Measurements from ENCODE around the gene ZNF500.
"Not testable (repeated sequence)": the region's sequence is repeated elsewhere in the genome, so short reads cannot be mapped to it uniquely, and the experiment has no call there.

ZNF500 gene

DNA sequence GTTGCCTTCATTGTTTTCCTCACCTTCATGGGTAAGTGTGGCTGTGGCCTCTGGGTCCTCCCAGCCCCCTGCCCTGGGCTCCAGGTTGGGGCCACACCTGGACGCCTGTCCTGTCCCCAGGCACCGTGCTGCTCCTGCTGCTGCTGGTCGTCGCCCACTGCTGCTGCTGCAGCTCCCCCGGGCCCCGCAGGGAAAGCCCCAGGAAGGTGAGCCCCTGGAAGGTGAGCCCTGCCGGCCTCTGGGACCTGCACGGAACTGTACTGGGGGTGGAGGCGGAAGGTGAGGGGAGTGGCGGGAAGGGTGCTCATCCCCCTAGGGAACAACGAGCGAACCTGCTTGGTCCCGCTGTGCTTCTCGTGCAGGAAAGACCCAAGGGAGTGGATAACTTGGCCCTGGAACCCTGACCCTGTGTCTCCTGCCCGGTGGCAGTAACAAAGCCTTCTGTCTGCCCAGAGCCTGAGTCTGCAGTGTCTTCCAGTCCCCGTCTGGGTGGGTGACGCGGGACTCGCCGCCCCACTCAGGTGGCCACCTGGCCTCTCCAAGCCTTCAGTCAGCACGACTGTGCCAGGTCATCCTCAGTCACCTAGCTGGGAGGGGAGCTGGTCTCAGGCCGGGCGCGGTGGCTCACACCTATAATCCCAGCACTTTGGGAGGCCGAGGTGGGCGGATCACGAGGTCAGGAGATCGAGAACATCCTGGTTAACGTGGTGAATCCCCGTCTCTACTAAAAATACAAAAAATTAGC, 29.0 kb upstream of the ZNF500 start:
- DNase-seq: peak in 1 of 3 experiments; percentile 46

DNA sequence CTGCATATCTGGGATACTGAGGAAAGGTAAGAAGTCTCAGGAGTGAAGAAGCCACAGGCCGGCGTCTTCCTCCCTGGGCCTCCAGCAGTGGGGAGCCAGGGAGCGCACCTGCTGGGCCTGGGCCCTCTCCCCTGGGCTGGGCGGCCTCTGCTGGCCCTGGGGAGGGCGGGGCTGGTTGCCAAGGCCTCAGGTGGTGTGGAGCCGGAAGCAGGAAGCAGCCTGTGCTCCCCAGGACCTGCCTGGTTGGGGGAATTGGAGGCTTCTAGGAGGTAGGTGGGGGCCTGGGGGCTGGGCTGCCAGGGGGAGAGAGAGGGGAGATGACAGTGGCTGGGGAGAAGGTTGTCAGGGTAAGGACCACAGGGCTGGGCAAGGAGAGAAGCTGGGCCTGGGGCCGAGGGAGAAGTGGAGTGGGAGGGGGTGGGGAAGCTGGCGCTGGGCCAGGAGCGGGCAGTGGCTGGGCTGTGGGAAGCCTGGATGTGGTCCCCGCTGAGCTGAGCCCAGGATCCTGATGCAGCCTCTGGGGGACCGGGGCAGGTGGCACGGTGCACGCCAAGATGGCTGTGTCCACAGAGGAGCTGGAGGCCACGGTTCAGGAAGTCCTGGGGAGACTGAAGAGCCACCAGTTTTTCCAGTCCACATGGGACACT, 28.3 kb upstream of the ZNF500 start, which contains the start of gene SMIM22:
Gene SMIM22, plus strand, starts transcription at position 189 of the 647 bp plus-strand sequence. Its CDS starts 366 bp downstream, at position 555.
- DNase-seq: peak; percentile 39 to 93 (median 91)

DNA sequence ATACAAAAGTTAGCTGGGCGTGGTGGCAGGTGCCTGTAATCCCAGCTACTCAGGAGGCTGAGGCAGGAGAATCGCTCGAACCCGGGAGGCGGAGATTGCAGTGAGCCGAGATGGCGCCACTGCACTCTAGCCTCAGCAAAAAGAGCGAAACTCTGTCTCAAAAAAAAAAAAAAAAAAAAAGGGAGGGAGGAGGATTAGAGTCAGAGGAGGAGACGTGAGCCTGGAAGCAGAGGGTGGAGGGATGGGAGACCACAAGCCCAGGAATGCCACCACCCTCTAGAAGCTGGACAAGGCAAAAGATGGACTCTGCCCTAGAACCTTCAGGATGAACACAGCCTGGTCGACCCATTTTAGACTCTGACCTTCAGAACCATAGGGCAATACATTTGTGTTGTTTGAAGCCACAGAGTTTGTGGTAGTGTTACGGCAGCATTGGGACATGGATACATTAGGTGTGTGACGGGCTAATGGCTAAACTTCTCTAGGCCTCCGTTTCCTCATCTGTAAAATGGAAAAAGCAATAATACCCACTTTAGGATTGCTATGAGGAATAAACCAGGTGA, 26.1 kb upstream of the ZNF500 start:
- no peak for DNase-seq

DNA sequence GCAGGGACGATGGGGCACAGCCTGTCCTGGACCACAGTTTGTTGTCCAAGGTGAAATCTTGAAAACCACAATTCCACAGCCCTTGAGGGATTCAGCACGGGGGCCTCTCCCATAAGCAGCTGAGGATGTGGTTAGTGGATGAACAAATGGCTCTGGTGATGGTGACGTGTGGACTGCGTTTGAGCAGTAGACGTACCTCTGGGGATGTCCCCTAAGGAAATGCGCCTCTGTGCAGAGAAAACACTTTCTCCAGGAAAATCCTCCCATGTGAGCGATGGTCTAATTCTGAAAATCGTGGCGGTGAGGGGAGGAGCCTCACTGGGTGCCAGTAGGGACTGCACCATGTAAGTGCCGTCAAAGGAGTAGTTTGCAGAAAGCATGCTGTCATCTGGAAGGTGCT, 23.9 kb upstream of the ZNF500 start:
- no peak for DNase-seq

DNA sequence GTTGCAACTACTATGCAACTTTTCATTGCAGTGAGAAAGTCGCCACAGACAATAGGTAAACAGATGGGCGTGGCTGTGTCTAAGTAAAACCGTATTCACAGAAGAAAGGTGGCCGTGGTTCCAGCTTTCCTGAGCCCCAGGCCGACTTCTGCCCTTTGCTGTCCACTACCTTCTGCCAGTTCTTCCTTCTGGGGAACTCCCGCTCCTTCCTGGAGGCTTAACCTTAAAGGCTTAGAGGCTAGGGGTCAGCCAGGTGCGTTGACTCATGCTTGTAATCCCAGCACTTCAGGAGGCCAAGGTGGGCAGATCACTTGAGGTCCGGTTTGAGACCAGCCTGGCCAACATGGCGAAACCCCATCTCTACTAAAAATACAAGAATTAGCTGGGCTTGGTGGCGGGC, 23.3 kb upstream of the ZNF500 start:
- DNase-seq: no peak

DNA sequence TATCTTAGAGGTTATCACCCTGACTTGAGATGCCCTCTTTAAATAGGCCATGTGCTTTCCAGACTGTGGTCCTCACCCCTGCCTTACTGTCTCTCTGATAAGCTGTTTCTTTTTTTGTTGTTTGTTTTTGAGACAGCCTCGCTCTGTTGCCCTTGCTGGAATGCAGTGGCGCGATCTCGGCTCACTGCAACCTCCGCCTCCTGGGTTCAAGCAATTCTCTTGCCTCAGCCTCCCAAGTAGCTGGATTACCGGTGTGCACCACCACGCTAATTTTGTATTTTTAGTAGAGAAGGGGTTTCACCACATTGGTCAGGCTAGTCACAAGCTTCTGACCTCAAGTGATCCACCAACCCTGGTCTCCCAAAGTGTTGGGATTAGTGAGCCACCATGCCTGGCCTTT, 21.9 kb upstream of the ZNF500 start:
- DNase-seq: no peak

DNA sequence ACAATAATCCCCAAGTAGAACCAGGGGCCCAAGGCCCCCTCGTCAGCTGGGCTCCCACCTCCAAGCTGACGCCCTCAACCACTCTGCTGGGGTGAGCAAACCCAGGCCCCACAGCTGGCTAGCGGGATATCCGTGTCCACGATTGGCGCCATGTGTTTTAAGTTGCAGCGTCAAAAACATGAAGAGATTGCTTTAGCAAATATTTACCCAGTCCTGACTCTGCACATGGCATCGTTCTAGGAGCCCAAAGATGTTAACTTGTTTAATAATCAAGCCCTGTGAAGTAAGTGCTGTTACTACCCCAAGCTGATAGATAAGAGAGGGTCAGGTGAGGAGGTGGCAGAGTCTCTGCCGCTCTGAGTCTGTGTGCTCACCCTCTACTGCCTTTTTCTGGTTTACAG, 21.5 kb upstream of the ZNF500 start:
- DNase-seq: peak in 1 of 3 experiments; percentile 70

DNA sequence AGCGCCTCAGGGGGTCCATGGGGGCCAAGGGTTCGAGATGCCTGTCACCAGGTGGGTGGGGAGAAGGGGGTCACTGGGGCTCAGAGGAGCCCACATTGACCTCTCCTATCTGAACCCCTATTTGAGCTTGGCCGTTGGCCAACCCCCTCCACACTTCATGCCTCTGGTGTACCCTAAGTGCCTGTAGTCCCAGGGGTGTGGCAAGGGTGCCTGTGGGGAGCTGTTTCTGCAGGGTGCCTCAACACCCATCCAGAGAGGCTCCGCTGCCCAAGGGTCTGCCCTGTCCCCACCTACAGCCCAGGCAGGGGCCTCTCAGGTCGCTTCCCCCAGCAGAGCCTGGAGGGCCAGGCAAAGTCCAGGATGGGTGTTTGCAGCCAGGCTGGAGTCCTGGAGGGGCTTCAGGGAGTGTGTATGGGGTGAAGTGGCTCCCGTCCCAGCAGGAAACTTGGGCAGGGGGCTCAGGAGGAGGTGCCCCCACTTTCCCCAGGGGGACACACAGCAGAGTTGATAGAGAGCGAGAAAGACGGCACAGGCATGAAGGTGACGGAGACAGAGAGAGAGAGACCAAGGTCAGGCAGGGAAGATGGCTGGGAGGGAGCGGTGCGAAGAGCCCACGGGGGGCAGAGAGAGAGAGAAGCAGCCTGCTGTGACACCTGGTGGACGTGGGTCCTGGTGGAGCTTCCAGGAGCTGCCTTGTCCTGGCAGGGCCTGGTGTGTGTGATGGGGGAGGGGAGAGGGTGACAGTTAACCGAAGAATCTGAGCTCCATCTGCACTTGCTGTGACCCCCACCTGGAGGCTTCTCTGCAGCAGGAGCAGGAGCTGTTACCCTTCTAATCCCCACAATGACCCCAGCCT, 20.9 kb upstream of the ZNF500 start, which contains the start of gene SEPTIN12:
Gene SEPTIN12, minus strand, starts transcription at position 719 of the 856 bp plus-strand sequence. Its CDS starts 700 bp downstream, at position 19.
- peak in 2 of 3 experiments; percentile 37 to 70 for DNase-seq

DNA sequence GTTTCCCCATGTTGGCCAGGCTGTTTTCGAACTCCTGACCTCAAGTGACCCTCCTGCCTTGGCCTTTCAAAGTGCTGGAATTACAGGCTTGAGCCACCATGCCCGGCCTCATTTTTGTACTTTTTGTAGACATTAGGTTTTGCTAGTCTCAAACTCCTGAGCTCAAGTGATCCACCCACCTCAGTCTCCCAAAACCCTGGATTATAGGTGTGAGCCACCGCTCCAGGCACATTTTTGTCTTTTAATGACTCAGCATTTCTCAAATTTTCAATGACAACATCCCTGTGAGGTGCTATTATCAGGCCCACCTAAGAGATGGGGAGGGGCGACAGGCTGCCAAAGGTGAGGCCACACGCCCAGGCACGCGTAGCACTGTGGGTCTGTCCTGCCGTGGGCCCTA, 20.1 kb upstream of the ZNF500 start:
- no peak for DNase-seq

DNA sequence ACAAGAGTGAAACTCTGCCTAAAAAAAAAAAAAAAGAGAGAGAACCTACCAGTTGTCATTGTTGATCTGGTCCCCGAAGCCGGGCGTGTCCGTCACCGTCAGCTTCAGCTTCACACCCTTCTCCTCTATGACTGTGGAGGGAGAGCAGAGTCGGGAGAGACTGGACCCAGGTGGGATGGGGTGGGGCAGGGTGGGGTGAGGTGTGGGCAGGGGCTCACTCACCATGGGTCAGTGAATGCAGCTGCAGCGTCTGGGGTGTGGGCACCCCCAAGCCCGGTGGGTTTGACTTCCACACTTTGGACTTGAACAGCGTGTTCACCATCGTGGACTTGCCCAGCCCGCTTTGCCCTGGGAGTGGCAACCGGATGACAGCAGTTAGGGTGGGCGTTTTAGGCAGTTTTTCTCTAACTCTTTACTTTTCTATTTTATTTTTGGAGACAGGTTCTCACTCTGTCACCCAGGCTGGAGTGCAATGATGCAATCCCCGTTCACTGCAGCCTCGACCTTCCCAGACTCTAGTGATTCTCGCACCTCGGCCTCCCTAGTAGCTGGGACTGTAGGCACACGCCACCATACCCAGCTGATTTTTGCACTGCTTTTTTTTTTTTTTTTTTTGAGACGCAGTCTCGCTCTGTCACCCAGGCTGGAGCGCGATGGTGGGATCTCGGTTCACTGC, 18.9 kb upstream of the ZNF500 start:
- no peak for DNase-seq

DNA sequence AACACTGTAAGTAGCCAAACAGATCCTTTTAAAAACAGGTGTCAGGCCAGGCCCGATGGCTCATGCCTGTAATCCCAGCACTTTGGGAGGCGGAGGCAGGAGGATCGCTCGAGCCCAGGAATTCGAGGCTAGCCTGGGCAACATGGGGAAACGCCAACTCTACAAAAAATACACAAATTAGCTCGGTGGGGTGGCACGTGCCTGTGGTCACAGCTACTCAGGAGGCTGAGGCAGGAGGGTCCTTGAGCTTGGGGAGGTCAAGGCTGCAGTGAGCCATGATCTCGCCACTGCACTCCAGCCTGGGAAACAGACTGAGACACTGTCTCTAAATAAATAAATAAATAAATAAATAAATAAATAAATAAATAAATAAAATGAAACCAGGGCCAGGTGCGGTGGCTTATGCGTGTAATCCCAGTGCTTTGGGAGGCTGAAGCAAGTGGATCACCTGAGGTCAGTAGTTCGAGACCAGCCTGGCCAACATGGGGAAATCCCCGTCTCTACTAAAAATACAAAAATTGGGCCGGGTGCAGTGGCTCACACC, 17.6 kb upstream of the ZNF500 start:
- DNase-seq: not testable (repeated sequence)

DNA sequence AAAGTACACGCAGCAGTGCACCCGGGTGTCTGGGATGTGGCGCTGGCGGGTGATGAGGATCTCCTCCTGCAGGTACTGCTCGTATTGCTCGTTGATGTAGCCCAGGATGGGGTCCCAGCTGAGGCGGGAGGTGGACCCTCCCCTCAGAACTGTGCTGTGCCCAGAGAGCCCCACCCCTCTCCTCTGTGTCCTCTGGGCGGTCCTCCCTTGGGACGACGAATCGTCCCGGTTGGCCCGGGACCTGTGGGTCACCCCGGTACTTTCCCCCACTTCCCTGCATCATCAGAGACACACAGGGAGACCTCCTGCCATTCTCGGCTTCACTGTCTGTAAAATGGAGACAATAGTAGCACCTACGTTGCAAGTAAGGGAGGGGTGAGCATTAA, 17.0 kb upstream of the ZNF500 start:
- no peak for DNase-seq

DNA sequence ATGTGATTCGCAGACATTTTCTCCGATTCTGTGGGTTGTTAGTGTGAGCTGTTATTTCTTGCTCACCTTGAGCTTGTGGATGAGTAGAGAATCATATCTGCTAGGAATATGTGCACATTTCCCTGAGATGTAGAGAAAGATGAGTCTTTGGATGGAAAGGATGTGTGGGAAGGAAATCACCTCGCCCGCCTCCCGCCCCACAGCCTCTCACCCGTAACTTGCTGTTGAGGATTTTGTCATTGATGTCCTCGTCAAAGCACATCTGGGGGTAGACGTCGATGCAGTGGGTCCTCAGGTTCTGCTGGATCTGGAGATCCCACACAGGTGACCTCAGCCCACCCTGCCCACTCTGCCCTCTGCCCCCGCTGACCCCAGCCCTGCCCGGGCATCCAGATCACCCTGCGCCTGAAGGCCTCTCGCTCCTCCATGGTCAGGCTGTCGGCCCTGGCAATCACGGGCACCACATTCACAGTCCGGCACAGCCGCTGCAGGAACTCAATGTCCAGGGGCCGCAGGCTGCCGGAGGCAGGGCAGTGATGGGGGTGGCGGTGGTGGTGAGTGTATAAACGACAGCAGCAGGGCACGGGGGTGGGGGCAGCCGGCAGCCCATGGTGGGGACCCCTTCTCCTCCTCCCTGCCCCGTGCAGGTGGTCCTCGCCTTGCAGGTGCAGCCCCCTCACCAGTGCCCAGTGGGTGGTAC, 16.4 kb upstream of the ZNF500 start:
- no peak for DNase-seq

DNA sequence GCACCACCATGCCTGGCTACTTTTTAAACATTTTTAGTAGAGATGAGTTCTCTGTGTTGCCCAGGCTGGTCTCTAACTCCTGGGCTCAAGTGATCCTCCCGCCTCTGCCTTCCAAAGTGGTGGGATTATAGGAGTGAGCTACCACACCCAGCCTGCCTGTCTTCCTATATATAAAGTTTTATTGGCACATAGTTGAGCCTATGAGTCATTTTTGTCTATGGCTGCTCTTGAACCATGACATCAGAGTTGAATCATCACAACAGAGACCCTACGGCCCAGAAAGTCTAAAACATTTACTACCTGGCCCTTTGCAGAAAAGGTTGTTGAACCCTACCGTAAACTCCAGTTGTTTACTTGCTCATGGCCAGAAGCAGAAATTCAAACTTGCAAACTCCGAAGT, 13.3 kb upstream of the ZNF500 start:
- DNase-seq: no peak

DNA sequence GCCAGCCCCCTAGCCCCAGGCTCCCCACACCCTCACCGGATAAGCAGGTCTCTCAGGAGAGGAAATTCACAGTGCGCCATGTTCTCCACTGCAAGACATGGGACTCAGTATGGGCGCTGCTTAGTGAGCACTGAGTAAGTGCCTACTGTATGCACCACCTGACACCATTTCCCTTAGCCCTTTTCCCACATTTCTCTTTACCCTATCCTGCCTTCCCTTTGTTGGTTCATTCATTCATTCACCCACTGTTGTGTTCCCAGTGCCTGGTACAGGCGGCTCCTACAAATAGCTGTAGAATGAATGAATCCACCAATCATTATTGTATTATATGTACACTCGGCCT, 11.1 kb upstream of the ZNF500 start:
- no peak for DNase-seq

DNA sequence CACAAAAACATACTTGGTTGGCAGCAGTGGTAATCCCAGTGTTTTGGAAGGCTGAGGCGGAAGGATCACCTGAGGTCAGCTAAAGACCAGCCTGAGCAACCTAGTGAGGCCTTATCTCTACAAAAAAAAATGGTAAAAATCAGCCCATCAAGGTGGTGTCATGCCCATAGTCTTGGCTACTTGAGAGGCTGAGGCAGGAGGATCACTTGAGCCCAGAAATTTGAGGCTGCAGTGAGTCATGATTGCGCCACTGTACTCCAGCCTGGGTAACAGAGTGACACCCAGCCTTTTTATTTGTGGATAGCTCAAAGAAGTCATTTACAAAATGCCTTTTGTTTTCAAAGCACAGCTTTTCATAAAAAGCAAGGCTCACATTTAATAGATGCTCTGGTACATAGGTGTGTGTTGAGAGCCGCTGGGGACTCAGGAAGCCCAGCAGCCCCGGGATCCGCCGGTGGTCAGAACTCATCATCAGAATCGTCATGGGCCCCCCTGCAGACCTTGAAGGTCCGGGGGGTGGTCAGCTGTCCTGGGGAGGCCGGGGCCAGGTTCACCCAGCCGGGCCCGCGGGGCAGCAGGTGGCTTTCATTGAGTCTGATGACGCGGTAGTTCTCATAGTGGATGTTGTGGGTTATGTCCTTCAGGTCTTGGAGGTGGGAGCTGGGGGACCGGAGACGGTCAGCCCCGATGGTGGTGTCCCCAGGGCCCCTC, 10.5 kb upstream of the ZNF500 start:
- DNase-seq: no peak

DNA sequence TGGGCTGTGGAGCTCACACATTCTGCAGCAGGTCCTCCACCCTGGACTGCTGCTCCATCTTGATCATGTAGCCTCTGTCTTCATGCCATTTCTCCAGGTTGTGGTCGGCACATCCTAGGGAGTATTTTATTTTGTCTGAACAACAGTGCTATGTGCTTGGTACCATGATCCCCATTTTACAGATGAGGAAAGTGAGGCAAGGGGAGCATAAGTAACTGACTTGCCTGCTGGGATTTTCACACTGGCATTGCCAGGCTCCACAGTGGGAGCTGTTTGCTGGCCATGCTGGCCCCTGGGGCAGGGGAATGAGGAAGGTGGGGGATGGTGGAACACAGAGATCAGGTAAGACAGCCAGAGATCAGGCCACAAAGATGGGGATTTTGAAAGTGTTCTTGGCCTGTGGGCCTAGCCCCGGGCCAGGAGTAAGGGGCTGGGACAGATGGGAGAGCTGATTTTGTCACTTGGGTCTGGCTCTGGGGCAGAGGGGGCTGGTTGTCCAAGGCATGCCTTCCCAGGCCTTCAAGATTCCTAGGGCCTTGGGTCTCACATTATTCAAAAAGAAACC, 9.3 kb upstream of the ZNF500 start:
- no peak for DNase-seq

DNA sequence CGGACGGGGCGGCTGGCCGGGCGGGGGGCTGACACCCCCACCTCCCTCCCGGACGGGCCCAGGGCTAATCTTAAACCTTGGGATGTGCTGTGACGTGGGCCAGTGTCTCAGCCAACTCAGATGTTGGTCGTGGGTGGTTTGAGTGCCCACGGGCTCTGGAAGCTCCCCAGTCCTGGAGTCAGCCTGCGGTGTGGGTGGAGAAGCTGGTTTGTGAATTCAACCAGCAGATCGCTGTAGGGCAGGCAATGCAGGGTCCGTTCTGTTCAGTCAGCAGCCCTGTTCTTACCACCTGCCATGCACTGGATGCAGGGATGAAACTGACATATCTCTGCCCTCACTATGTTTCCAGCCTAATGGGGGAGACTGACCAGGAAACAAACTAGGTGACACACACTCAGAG, 8.0 kb upstream of the ZNF500 start:
- DNase-seq: no peak

DNA sequence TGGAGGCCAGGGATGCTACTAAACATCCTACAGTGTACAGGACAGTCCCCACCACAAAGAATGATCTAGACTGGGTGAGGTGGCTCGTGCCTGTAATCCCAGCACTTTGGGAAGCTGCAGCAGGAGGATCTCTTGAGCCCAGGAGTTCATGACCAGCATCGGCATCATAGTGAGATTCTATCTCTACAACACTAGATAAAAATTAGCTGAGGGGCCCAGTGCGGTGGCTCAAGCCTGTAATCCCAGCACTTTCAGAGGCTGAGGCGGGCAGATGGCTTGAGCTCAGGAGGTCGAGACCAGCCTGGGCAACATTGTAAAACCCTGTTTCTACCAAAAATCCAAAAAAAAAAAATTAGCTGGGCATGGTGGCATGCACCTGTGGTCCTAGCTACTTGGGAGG, 5.4 kb upstream of the ZNF500 start:
- no peak for DNase-seq

DNA sequence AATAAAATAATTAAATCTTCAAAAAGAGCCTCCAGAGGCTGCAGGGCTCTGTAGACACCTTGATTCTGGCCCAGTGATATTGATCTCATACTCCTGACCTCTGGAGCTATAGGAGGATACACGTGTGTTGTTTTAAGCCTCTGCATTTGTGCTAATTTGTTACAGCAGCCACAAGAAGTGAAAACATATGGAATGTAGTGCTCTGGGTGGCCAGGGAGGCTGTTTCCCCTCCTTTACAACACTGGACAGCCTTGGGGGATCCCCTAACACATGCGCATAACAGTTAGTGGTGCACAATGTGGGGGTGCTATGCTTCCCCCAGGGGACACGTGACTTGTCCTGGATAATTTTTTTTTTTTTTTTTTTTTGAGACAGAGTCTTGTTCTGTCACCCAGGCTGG, 4.7 kb upstream of the ZNF500 start:
- no peak for DNase-seq

DNA sequence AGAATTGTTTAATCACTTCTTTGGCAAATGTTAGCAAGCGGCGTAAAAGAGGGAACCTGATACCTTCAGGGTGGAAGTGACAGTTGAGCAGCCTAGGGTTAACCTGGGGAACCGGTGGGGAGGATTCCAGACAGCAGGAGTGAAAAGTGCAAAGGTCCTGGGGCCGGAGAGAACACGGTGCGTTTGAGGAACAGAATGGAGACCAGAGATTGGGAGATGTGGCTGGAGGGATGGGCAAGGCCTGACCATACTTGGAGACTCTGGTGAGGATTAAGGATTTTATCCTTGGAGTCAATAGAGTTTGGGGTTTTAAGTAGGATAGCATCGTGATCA, 2.3 kb upstream of the ZNF500 start:
- no peak for DNase-seq
